ENCODE results near the gene BMP5.
A peak's percentile ranks its signal among the peaks of the same experiment; 100 is the strongest.

The BMP5 gene

DNA sequence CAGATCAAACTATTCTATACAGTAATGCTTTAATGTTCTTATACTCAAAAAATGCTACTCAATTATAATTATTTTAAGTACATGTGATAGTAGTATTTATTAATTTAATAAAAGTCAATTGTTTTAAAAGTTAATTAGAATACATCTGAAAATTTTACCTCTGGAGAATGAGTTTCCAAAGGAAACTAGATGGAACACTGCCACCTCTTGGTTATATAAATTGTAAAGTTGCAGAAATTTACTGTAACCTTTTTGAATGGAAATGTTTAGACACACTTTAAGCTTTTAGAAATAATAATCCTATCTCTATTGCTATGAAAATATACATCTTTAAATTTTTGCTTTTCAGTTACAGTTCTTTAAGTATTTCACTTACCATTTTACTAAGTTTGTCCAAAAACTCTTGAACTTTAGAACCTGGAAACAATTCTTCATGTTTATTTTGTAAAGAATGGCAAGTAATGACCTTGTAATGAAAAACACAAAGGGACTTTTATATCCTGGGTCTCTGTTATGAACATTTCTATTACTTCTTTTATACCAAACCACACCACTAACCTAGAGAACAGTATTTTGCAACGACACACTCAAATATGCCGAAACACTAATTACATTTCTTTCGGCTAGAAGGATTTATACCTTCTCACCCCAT, 10.9 kb upstream of the BMP5 start:
- Histone ChIP-seq H3K9ac (ENCODE audit: low read depth, low read length, poor library complexity, severe bottlenecking) (no peak overlapping the region), H2AFZ (ENCODE audit: low read length) (no peak overlapping the region), H4K20me1 (ENCODE audit: insufficient read depth, low read length, poor library complexity, severe bottlenecking) (no peaks in the 10 kb centered on the region), H3K36me3 (ENCODE audit: insufficient read depth, low read length) (no peaks in the 10 kb centered on the region), H3K79me2 (ENCODE audit: insufficient read depth, low read length) (no peaks in the 10 kb centered on the region), H3K4me3 (ENCODE audit: low read length, poor library complexity, severe bottlenecking) (no peak overlapping the region), H3F3A (ENCODE audit: low read depth) (no peaks in the 10 kb centered on the region), H3K4me2 (ENCODE audit: low read depth, low read length, poor library complexity, severe bottlenecking) (no peak overlapping the region), H3K27me3 (ENCODE audit: insufficient read depth, low read length, poor library complexity, severe bottlenecking) (no peaks in the 10 kb centered on the region), H3K9me3 (ENCODE audit: insufficient read depth, low read depth, low read length) (no peaks in the 10 kb centered on the region), H3K9me2 (replicated peaks; ENCODE audit: low read depth, low read length) (no peaks in the 10 kb centered on the region), H3K4me1 (ENCODE audit: insufficient read depth, low read length, poor library complexity, severe bottlenecking) (no peaks in the 10 kb centered on the region)
- TF ChIP-seq, protein P1, sequence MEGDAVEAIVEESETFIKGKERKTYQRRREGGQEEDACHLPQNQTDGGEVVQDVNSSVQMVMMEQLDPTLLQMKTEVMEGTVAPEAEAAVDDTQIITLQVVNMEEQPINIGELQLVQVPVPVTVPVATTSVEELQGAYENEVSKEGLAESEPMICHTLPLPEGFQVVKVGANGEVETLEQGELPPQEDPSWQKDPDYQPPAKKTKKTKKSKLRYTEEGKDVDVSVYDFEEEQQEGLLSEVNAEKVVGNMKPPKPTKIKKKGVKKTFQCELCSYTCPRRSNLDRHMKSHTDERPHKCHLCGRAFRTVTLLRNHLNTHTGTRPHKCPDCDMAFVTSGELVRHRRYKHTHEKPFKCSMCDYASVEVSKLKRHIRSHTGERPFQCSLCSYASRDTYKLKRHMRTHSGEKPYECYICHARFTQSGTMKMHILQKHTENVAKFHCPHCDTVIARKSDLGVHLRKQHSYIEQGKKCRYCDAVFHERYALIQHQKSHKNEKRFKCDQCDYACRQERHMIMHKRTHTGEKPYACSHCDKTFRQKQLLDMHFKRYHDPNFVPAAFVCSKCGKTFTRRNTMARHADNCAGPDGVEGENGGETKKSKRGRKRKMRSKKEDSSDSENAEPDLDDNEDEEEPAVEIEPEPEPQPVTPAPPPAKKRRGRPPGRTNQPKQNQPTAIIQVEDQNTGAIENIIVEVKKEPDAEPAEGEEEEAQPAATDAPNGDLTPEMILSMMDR (conservative IDR thresholded peaks at IDR 0.05; ENCODE audit: low read length) = peak; percentile 60
- no peak for TF ChIP-seq EZH2phosphoT487 (IDR thresholded peaks at IDR 0.05; ENCODE audit: borderline replicate concordance)

DNA sequence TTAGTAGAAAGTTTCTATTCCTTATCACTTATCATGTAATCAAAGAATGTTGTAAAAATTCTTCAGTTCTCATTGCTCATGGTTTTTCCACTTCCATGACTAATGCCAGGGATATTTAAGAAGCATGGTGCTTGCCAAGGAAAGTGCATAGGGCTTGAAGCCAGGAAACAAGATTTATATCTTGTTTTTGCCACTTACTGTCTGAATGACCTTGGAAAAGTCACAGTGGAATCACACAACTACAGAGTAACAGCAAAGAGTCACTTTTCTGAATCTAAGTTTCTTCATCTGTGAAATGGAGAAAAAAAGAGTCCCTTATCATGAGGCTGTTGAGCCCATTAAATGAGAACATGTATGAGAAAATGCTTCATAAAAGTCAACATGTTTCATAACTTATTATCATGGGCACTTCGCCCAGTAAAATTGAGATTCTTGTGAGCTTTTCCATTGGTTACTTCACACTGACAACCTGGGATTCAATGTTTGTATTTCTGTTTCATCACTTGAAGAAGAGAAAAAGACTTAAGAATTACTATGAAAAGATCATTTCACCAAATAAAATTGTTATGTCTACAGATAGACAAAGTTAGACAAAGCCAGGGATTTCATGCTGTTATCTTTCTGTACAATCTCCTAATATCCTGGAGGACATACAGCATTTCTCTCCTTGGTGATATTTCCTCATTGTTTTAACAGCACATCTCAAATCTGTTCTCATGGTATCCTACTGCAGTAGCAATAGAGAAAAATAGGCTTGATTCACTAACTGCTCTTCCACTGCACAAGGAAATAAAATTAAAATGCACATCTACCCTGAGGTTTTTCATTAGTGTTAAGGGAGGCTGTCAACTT, 7.6 kb upstream of the BMP5 start:
- Histone ChIP-seq H3K9me3 (ENCODE audit: insufficient read depth, low read depth, low read length) (no peaks in the 10 kb centered on the region), H3F3A (ENCODE audit: low read depth) (no peaks in the 10 kb centered on the region), H4K20me1 (ENCODE audit: insufficient read depth, low read length, poor library complexity, severe bottlenecking) (no peaks in the 10 kb centered on the region), H3K36me3 (ENCODE audit: insufficient read depth, low read length) (no peaks in the 10 kb centered on the region), H3K4me2 (ENCODE audit: low read depth, low read length, poor library complexity, severe bottlenecking) (no peak overlapping the region), H3K4me3 (ENCODE audit: low read length, poor library complexity, severe bottlenecking) (no peak overlapping the region), H3K27me3 (ENCODE audit: insufficient read depth, low read length, poor library complexity, severe bottlenecking) (no peaks in the 10 kb centered on the region), H3K9ac (ENCODE audit: low read depth, low read length, poor library complexity, severe bottlenecking) (no peak overlapping the region), H3K4me1 (ENCODE audit: insufficient read depth, low read length, poor library complexity, severe bottlenecking) (no peaks in the 10 kb centered on the region), H3K79me2 (ENCODE audit: insufficient read depth, low read length) (no peaks in the 10 kb centered on the region), H2AFZ (ENCODE audit: low read length) (no peak overlapping the region), H3K9me2 (replicated peaks; ENCODE audit: low read depth, low read length) (no peaks in the 10 kb centered on the region)
- TF ChIP-seq EZH2phosphoT487 (IDR thresholded peaks at IDR 0.05; ENCODE audit: borderline replicate concordance) = no peak
- TF ChIP-seq, protein P1 (conservative IDR thresholded peaks at IDR 0.05; ENCODE audit: low read length) = no peak

DNA sequence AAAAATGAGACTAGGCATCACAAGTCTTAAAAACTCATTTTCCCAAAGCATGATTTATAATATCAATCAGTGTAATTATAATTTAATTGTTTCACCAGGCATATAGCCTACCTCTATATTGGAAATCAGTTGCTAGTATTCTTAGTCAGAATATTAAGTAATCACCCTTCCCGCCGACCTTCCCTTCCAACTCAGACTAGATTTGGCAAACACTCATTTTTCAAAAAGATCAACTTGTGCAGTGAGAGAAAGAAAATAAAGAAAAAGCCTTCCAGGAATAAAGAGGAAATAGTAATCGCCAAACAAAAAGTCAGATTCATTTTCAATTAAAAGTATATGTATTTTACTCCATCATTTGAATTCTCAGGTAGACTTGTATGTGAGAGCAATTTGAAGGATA, 1.9 kb upstream of the BMP5 start:
- Histone ChIP-seq H3K4me3 (ENCODE audit: low read length, poor library complexity, severe bottlenecking) (no peak overlapping the region), H3K9me3 (ENCODE audit: insufficient read depth, low read depth, low read length) (no peaks in the 10 kb centered on the region), H3F3A (ENCODE audit: low read depth) (no peaks in the 10 kb centered on the region), H4K20me1 (ENCODE audit: insufficient read depth, low read length, poor library complexity, severe bottlenecking) (no peaks in the 10 kb centered on the region), H3K79me2 (ENCODE audit: insufficient read depth, low read length) (no peaks in the 10 kb centered on the region), H3K27me3 (ENCODE audit: insufficient read depth, low read length, poor library complexity, severe bottlenecking) (no peaks in the 10 kb centered on the region), H3K9ac (ENCODE audit: low read depth, low read length, poor library complexity, severe bottlenecking) (no peak overlapping the region), H3K4me2 (ENCODE audit: low read depth, low read length, poor library complexity, severe bottlenecking) (no peak overlapping the region), H3K9me2 (replicated peaks; ENCODE audit: low read depth, low read length) (no peaks in the 10 kb centered on the region), H3K4me1 (ENCODE audit: insufficient read depth, low read length, poor library complexity, severe bottlenecking) (no peaks in the 10 kb centered on the region), H3K36me3 (ENCODE audit: insufficient read depth, low read length) (no peaks in the 10 kb centered on the region), H2AFZ (ENCODE audit: low read length) (no peak overlapping the region)
- TF ChIP-seq, protein P1 (conservative IDR thresholded peaks at IDR 0.05; ENCODE audit: low read length) = no peak
- TF ChIP-seq EZH2phosphoT487 (IDR thresholded peaks at IDR 0.05; ENCODE audit: borderline replicate concordance) = no peak
